HEK293 (cell line): ENCODE results near the gene PTP4A2.

Experiments
- GLI2 ChIP-seq: fragments of 450-650 bp; formaldehyde crosslinking; IDR thresholded peaks from 2 replicates; pipeline ENCODE4; 2017; ENCODE audit warnings: missing biosample characterization, missing genetic modification characterization, low read depth, borderline replicate concordance
- GLIS1 ChIP-seq: fragments of 450-650 bp; formaldehyde crosslinking; IDR thresholded peaks from 2 replicates; pipeline ENCODE4 v1.5.1; 2016; ENCODE audit warnings: missing biosample characterization, missing genetic modification characterization
- KLF8 ChIP-seq: fragments of 450-650 bp; formaldehyde crosslinking; IDR thresholded peaks from 2 replicates; pipeline ENCODE4 v1.5.1; 2016; ENCODE audit warnings: missing biosample characterization, missing genetic modification characterization
- ZFP3 ChIP-seq: fragments of 450-650 bp; formaldehyde crosslinking; IDR thresholded peaks from 2 replicates; pipeline ENCODE4 v1.5.1; 2016; ENCODE audit warnings: low read depth, missing biosample characterization, missing genetic modification characterization
- ZNF146 ChIP-seq: fragments of 450-650 bp; formaldehyde crosslinking; IDR thresholded peaks from 2 replicates; pipeline ENCODE4 v1.5.1; 2016; ENCODE audit warnings: missing biosample characterization, missing genetic modification characterization
- ZNF366 ChIP-seq: fragments of 450-650 bp; formaldehyde crosslinking; conservative IDR thresholded peaks from 2 replicates; pipeline ENCODE4 v1.5.1; 2016; ENCODE audit warnings: missing biosample characterization, missing genetic modification characterization
- ZNF530 ChIP-seq: fragments of 450-650 bp; formaldehyde crosslinking; IDR thresholded peaks from 2 replicates; pipeline ENCODE4 v1.5.1; 2016; ENCODE audit warnings: low read depth, missing biosample characterization, missing genetic modification characterization
- ZNF747 ChIP-seq: fragments of 450-650 bp; formaldehyde crosslinking; IDR thresholded peaks from 2 replicates; pipeline ENCODE4 v1.5.1; 2016; ENCODE audit warnings: missing biosample characterization, missing genetic modification characterization
- TF ChIP-seq, protein P1 (sequence below): fragments of 450-650 bp; formaldehyde crosslinking; IDR thresholded peaks from 2 replicates; pipeline ENCODE4 v1.5.1; 2017; ENCODE audit warnings: missing biosample characterization, missing genetic modification characterization
- TF ChIP-seq, protein P2 (sequence below): fragments of 450-650 bp; formaldehyde crosslinking; IDR thresholded peaks from 2 replicates; pipeline ENCODE4 v1.5.1; 2016; ENCODE audit warnings: missing biosample characterization, missing genetic modification characterization
- TF ChIP-seq, protein P3 (sequence below): sonication (generic); formaldehyde crosslinking; IDR thresholded peaks from 2 replicates; pipeline ENCODE4 v1.8.1; 2022; ENCODE audit warnings: mild to moderate bottlenecking, moderate library complexity, missing genetic modification reagents
- TF ChIP-seq, protein P4 (sequence below): fragments of 450-650 bp; formaldehyde crosslinking; IDR thresholded peaks from 2 replicates; pipeline ENCODE4 v1.5.1; 2016; ENCODE audit warnings: missing biosample characterization, missing genetic modification characterization
- TF ChIP-seq, protein P5 (sequence below): fragments of 450-650 bp; formaldehyde crosslinking; IDR thresholded peaks from 2 replicates; pipeline ENCODE4 v1.5.1; 2016; ENCODE audit warnings: missing biosample characterization, missing genetic modification characterization
- TF ChIP-seq, protein P6 (sequence below): fragments of 450-650 bp; formaldehyde crosslinking; IDR thresholded peaks from 2 replicates; pipeline ENCODE4 v1.5.1; 2017; ENCODE audit warnings: missing biosample characterization, missing genetic modification characterization
- TF ChIP-seq, protein P7 (sequence below): fragments of 450-650 bp; IDR thresholded peaks from 2 replicates; pipeline ENCODE4 v1.5.1; 2018; ENCODE audit warnings: missing biosample characterization, mild to moderate bottlenecking, missing genetic modification characterization
- TF ChIP-seq, protein P8 (sequence below): fragments of 450-650 bp; formaldehyde crosslinking; IDR thresholded peaks from 2 replicates; pipeline ENCODE4 v1.5.1; 2016; ENCODE audit warnings: missing biosample characterization, missing genetic modification characterization
- TF ChIP-seq, protein P9 (sequence below): fragments of 450-650 bp; formaldehyde crosslinking; IDR thresholded peaks from 2 replicates; pipeline ENCODE4 v1.5.1; 2017; ENCODE audit warnings: missing biosample characterization, missing genetic modification characterization
- TF ChIP-seq, protein P10 (sequence below): fragments of 450-650 bp; formaldehyde crosslinking; conservative IDR thresholded peaks from 2 replicates; pipeline ENCODE4 v1.5.1; 2016; ENCODE audit warnings: low read depth, missing biosample characterization, missing genetic modification characterization

Gene PTP4A2

DNA sequence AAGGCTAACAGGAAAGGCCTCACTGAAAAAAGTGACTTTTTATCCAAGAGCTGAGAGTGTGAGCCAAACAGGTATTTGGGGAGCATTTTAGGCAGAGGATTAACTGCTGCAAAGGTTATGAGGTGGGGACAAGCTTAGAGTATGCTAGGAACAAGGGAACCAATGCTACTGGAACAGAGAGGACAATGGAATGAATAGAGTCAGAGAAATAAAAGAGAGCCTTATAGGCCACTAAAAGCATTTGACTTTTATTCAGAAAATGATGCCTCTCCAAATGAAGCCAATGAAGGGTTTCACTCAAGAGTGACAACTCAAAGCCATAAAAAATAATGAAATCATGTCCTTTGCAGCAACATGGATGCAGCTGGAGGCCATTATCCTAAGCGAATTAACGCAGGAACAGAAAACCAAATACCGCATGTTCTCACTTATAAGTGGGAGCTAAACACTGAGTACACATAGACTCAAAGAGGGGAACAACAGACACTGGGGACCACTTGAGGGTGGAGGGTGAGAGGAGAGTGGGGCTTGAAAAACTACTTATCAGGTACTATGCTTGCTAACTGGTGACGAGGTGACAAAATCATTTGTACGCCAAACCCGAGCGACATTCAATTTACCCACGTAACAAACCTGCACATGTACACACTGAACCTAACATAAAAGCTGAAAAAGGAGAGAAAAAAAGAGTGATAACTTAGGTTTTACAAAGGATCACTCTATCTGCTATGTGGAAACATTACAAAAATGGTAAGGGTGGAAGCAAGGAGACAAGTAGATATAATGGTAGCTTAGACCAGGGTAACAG is 11.1 kb downstream of the PTP4A2 start (continued):
- TF ChIP-seq, protein P1, sequence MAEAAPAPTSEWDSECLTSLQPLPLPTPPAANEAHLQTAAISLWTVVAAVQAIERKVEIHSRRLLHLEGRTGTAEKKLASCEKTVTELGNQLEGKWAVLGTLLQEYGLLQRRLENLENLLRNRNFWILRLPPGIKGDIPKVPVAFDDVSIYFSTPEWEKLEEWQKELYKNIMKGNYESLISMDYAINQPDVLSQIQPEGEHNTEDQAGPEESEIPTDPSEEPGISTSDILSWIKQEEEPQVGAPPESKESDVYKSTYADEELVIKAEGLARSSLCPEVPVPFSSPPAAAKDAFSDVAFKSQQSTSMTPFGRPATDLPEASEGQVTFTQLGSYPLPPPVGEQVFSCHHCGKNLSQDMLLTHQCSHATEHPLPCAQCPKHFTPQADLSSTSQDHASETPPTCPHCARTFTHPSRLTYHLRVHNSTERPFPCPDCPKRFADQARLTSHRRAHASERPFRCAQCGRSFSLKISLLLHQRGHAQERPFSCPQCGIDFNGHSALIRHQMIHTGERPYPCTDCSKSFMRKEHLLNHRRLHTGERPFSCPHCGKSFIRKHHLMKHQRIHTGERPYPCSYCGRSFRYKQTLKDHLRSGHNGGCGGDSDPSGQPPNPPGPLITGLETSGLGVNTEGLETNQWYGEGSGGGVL (tag by site-specific recombination) = no peak
- TF ChIP-seq GLI2 (tag by site-specific recombination) = no peak
- TF ChIP-seq, protein P2, sequence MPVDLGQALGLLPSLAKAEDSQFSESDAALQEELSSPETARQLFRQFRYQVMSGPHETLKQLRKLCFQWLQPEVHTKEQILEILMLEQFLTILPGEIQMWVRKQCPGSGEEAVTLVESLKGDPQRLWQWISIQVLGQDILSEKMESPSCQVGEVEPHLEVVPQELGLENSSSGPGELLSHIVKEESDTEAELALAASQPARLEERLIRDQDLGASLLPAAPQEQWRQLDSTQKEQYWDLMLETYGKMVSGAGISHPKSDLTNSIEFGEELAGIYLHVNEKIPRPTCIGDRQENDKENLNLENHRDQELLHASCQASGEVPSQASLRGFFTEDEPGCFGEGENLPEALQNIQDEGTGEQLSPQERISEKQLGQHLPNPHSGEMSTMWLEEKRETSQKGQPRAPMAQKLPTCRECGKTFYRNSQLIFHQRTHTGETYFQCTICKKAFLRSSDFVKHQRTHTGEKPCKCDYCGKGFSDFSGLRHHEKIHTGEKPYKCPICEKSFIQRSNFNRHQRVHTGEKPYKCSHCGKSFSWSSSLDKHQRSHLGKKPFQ = 0 out of 2 replicates have a peak, but pooled peaks have one; percentile 29
- TF ChIP-seq, protein P3, sequence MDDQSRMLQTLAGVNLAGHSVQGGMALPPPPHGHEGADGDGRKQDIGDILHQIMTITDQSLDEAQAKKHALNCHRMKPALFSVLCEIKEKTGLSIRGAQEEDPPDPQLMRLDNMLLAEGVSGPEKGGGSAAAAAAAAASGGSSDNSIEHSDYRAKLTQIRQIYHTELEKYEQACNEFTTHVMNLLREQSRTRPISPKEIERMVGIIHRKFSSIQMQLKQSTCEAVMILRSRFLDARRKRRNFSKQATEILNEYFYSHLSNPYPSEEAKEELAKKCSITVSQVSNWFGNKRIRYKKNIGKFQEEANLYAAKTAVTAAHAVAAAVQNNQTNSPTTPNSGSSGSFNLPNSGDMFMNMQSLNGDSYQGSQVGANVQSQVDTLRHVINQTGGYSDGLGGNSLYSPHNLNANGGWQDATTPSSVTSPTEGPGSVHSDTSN (CRISPR knock-in tag) = no peak
- no peak for TF ChIP-seq GLIS1 (tag by site-specific recombination)
- no peak for TF ChIP-seq ZNF366 (tag by site-specific recombination)
- TF ChIP-seq, protein P4, sequence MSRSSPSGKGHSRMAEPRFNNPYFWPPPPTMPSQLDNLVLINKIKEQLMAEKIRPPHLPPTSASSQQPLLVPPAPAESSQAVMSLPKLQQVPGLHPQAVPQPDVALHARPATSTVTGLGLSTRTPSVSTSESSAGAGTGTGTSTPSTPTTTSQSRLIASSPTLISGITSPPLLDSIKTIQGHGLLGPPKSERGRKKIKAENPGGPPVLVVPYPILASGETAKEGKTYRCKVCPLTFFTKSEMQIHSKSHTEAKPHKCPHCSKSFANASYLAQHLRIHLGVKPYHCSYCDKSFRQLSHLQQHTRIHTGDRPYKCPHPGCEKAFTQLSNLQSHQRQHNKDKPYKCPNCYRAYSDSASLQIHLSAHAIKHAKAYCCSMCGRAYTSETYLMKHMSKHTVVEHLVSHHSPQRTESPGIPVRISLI (tag by site-specific recombination) = no peak
- TF ChIP-seq, protein P5, sequence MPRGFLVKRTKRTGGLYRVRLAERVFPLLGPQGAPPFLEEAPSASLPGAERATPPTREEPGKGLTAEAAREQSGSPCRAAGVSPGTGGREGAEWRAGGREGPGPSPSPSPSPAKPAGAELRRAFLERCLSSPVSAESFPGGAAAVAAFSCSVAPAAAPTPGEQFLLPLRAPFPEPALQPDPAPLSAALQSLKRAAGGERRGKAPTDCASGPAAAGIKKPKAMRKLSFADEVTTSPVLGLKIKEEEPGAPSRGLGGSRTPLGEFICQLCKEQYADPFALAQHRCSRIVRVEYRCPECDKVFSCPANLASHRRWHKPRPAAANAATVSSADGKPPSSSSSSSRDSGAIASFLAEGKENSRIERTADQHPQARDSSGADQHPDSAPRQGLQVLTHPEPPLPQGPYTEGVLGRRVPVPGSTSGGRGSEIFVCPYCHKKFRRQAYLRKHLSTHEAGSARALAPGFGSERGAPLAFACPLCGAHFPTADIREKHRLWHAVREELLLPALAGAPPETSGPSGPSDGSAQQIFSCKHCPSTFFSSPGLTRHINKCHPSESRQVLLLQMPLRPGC = no peak
- TF ChIP-seq, protein P6, sequence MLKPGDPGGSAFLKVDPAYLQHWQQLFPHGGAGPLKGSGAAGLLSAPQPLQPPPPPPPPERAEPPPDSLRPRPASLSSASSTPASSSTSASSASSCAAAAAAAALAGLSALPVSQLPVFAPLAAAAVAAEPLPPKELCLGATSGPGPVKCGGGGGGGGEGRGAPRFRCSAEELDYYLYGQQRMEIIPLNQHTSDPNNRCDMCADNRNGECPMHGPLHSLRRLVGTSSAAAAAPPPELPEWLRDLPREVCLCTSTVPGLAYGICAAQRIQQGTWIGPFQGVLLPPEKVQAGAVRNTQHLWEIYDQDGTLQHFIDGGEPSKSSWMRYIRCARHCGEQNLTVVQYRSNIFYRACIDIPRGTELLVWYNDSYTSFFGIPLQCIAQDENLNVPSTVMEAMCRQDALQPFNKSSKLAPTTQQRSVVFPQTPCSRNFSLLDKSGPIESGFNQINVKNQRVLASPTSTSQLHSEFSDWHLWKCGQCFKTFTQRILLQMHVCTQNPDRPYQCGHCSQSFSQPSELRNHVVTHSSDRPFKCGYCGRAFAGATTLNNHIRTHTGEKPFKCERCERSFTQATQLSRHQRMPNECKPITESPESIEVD (tag by site-specific recombination) = peak; percentile 31; the same call in 1 of the 2 replicates
- TF ChIP-seq, protein P7, sequence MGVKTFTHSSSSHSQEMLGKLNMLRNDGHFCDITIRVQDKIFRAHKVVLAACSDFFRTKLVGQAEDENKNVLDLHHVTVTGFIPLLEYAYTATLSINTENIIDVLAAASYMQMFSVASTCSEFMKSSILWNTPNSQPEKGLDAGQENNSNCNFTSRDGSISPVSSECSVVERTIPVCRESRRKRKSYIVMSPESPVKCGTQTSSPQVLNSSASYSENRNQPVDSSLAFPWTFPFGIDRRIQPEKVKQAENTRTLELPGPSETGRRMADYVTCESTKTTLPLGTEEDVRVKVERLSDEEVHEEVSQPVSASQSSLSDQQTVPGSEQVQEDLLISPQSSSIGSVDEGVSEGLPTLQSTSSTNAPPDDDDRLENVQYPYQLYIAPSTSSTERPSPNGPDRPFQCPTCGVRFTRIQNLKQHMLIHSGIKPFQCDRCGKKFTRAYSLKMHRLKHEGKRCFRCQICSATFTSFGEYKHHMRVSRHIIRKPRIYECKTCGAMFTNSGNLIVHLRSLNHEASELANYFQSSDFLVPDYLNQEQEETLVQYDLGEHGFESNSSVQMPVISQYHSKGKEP = peak; percentile 76
- TF ChIP-seq ZFP3 (tag by site-specific recombination) = no peak
- no peak for TF ChIP-seq ZNF146 (tag by site-specific recombination)
- TF ChIP-seq, protein P8, sequence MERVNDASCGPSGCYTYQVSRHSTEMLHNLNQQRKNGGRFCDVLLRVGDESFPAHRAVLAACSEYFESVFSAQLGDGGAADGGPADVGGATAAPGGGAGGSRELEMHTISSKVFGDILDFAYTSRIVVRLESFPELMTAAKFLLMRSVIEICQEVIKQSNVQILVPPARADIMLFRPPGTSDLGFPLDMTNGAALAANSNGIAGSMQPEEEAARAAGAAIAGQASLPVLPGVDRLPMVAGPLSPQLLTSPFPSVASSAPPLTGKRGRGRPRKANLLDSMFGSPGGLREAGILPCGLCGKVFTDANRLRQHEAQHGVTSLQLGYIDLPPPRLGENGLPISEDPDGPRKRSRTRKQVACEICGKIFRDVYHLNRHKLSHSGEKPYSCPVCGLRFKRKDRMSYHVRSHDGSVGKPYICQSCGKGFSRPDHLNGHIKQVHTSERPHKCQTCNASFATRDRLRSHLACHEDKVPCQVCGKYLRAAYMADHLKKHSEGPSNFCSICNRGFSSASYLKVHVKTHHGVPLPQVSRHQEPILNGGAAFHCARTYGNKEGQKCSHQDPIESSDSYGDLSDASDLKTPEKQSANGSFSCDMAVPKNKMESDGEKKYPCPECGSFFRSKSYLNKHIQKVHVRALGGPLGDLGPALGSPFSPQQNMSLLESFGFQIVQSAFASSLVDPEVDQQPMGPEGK (tag by site-specific recombination) = no peak
- TF ChIP-seq ZNF530 (tag by site-specific recombination) = no peak
- TF ChIP-seq, protein P9, sequence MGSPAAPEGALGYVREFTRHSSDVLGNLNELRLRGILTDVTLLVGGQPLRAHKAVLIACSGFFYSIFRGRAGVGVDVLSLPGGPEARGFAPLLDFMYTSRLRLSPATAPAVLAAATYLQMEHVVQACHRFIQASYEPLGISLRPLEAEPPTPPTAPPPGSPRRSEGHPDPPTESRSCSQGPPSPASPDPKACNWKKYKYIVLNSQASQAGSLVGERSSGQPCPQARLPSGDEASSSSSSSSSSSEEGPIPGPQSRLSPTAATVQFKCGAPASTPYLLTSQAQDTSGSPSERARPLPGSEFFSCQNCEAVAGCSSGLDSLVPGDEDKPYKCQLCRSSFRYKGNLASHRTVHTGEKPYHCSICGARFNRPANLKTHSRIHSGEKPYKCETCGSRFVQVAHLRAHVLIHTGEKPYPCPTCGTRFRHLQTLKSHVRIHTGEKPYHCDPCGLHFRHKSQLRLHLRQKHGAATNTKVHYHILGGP = no peak
- TF ChIP-seq, protein P10, sequence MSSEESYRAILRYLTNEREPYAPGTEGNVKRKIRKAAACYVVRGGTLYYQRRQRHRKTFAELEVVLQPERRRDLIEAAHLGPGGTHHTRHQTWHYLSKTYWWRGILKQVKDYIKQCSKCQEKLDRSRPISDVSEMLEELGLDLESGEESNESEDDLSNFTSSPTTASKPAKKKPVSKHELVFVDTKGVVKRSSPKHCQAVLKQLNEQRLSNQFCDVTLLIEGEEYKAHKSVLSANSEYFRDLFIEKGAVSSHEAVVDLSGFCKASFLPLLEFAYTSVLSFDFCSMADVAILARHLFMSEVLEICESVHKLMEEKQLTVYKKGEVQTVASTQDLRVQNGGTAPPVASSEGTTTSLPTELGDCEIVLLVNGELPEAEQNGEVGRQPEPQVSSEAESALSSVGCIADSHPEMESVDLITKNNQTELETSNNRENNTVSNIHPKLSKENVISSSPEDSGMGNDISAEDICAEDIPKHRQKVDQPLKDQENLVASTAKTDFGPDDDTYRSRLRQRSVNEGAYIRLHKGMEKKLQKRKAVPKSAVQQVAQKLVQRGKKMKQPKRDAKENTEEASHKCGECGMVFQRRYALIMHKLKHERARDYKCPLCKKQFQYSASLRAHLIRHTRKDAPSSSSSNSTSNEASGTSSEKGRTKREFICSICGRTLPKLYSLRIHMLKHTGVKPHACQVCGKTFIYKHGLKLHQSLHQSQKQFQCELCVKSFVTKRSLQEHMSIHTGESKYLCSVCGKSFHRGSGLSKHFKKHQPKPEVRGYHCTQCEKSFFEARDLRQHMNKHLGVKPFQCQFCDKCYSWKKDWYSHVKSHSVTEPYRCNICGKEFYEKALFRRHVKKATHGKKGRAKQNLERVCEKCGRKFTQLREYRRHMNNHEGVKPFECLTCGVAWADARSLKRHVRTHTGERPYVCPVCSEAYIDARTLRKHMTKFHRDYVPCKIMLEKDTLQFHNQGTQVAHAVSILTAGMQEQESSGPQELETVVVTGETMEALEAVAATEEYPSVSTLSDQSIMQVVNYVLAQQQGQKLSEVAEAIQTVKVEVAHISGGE (tag by site-specific recombination) = no peak
- no peak for TF ChIP-seq KLF8
- no peak for TF ChIP-seq ZNF747 (tag by site-specific recombination)
